ENCODE measurements around the gene PRKACA.

GRCh38 chr19:14080887-14081796, 36.4 kb downstream of the PRKACA start:
- TF ChIP-seq EZH2phosphoT487 (IDR thresholded peaks at IDR 0.05; ENCODE audit: borderline replicate concordance, low read length) (no peak), CTCF (IDR thresholded peaks at IDR 0.05; ENCODE audit: low read depth, low read length, poor library complexity, severe bottlenecking) (no peak)
